ENCODE data around the gene STAT3. TPM values are rescaled to one million over a fixed set of nuclear protein-coding genes. Genes with fewer than 3 reads are reported as not detected.

The STAT3 gene
- total and polyA plus RNA-seq, 2 of the 13 experiments (the other 11 are each of a cell fraction or from before 2014, with no cell fraction given), result 61.8 to 62.4 TPM

- no peak for TF ChIP-seq ZNF646 (CRISPR knock-in tag; IDR thresholded peaks at IDR 0.05)
- TF ChIP-seq ZFX (CRISPR knock-in tag; IDR thresholded peaks at IDR 0.05; ENCODE audit: low read depth), result no peak
- TF ChIP-seq ZSCAN12 (CRISPR knock-in tag; IDR thresholded peaks at IDR 0.05), result no peak
- 0 out of 2 replicates have a peak, but pooled peaks have one; percentile 34 for TF ChIP-seq ZBTB4 (CRISPR knock-in tag; IDR thresholded peaks at IDR 0.05; ENCODE audit: borderline replicate concordance)
- TF ChIP-seq FOXO1 (CRISPR knock-in tag; IDR thresholded peaks at IDR 0.05), result no peak
- TF ChIP-seq MXD4 (CRISPR knock-in tag; IDR thresholded peaks at IDR 0.05), result no peak
- no peak for TF ChIP-seq DRAP1 (CRISPR knock-in tag; IDR thresholded peaks at IDR 0.05)
- TF ChIP-seq FOXK2 (IDR thresholded peaks at IDR 0.05), result no peak
- no peak for TF ChIP-seq KDM5A (IDR thresholded peaks at IDR 0.05; ENCODE audit: borderline replicate concordance, low read length)
- no peak for TF ChIP-seq PPARG (CRISPR knock-in tag; conservative IDR thresholded peaks at IDR 0.05)
- TF ChIP-seq NR2F6 (IDR thresholded peaks at IDR 0.05), result 0 out of 2 replicates have a peak, but pooled peaks have one; percentile 14
- TF ChIP-seq NR2F6 (CRISPR knock-in tag; IDR thresholded peaks at IDR 0.05), result no peak
- TF ChIP-seq NR2F2 (IDR thresholded peaks at IDR 0.05; ENCODE audit: borderline replicate concordance, low read depth), result peak; percentile 50; the same call in 1 of the 2 replicates
- TF ChIP-seq YEATS2 (CRISPR knock-in tag; IDR thresholded peaks at IDR 0.05; ENCODE audit: borderline replicate concordance), result no peak
- TF ChIP-seq BRCA1 (CRISPR knock-in tag; IDR thresholded peaks at IDR 0.05), result no peak
- no peak for TF ChIP-seq ZKSCAN1 (IDR thresholded peaks at IDR 0.05; ENCODE audit: low read length)
- no peak for TF ChIP-seq ZNF160 (CRISPR knock-in tag; IDR thresholded peaks at IDR 0.05)
- no peak for TF ChIP-seq NFKB2 (CRISPR knock-in tag; IDR thresholded peaks at IDR 0.05; ENCODE audit: borderline replicate concordance)
- TF ChIP-seq HNRNPH1 (optimal IDR thresholded peaks at IDR 0.05; ENCODE audit: low read depth, low read length), result no peak
- no peak for TF ChIP-seq HNRNPK (IDR thresholded peaks at IDR 0.05; ENCODE audit: low read depth, low read length, poor library complexity, severe bottlenecking)
Observed at GRCh38 chr17:42315402-42316156, 72.7 kb downstream of the STAT3 start (continued).
